ENCODE measurements around the gene CYP11A1.

- TF ChIP-seq POLR2A (IDR thresholded peaks at IDR 0.05; ENCODE audit: low read depth, low read length) (peak; percentile 76), POLR2AphosphoS5 (IDR thresholded peaks at IDR 0.05; ENCODE audit: low read depth, low read length) (peak; percentile 89)
These were observed 33.7 kb upstream of the CYP11A1 start for GRCh38 chr15:74400915-74401757.

All from GM12892 (cell line).